Smooth muscle cell (in vitro differentiated cells): ENCODE results near the gene SLF2. TPM values are rescaled to one million over a fixed set of nuclear protein-coding genes. Genes with fewer than 3 reads are reported as not detected.

Source experiments
- DNase-seq: peaks from one replicate; lab custom pipeline; 2025; ENCODE audit not compliant: unreplicated experiment; lab: John Stamatoyannopoulos, UW
- H2AFZ ChIP-seq: fragments of 200-600 bp; sonication (generic); 2 replicates; pipeline ENCODE4 v1.6.0; 2016; ENCODE audit warnings: antibody characterized with exemption, low read depth, mild to moderate bottlenecking
- H3F3A ChIP-seq: fragments of 200-600 bp; sonication (generic); 2 replicates; pipeline ENCODE4 v1.6.0; 2017; ENCODE audit warnings: antibody characterized with exemption, low read depth
- H3K27ac ChIP-seq: fragments of 200-600 bp; sonication (generic); 2 replicates; pipeline ENCODE4 v1.5.1; 2016; ENCODE audit warnings: low read depth, mild to moderate bottlenecking
- H3K27me3 ChIP-seq: fragments of 200-600 bp; sonication (generic); 2 replicates; pipeline ENCODE4 v1.6.1; 2016; ENCODE audit warnings: low read depth, mild to moderate bottlenecking
- H3K36me3 ChIP-seq: fragments of 200-600 bp; sonication (generic); 2 replicates; pipeline ENCODE4 v1.5.1; 2016; ENCODE audit warnings: low read depth
- H3K4me1 ChIP-seq: fragments of 200-600 bp; sonication (generic); 2 replicates; pipeline ENCODE4 v1.5.1; 2016; ENCODE audit warnings: low read depth
- H3K4me2 ChIP-seq: fragments of 200-600 bp; sonication (generic); 2 replicates; pipeline ENCODE4 v1.6.0; 2016; ENCODE audit warnings: mild to moderate bottlenecking
- H3K4me3 ChIP-seq: fragments of 200-600 bp; sonication (generic); 2 replicates; pipeline ENCODE4 v1.5.1; 2016; ENCODE audit warnings: mild to moderate bottlenecking
- H3K79me2 ChIP-seq: fragments of 200-600 bp; sonication (generic); 2 replicates; pipeline ENCODE4 v1.6.0; 2016; ENCODE audit warnings: low read depth, mild to moderate bottlenecking
- H3K9ac ChIP-seq: fragments of 200-600 bp; sonication (generic); 2 replicates; pipeline ENCODE4 v1.6.0; 2016; ENCODE audit warnings: low read depth
- H3K9me3 ChIP-seq: fragments of 200-600 bp; sonication (generic); replicated peaks from 2 replicates; pipeline ENCODE4 v1.5.1; 2016; ENCODE audit warnings: low read depth
- H4K20me1 ChIP-seq: fragments of 200-600 bp; sonication (generic); 2 replicates; pipeline ENCODE4 v1.6.0; 2016; ENCODE audit warnings: low read depth
- CTCF ChIP-seq: fragments of 200-600 bp; sonication (generic); IDR thresholded peaks from 2 replicates; pipeline ENCODE4 v1.5.1; 2017; ENCODE audit warnings: borderline replicate concordance, mild to moderate bottlenecking, antibody characterized with exemption; ENCODE audit not compliant: insufficient read depth, poor library complexity, severe bottlenecking
- WGBS: methylation state at CpG from one replicate; pipeline ENCODE4 v1.1.7; 2016; ENCODE audit warnings: low lambda C conversion rate; 5-methylcytosine and 5-hydroxymethylcytosine counted together
- polyA plus RNA-seq: library from polyadenylated mRNA; unstranded; fragments of >200 nt; fragmentation: Nextera tagmentation; extraction: Ambion mirVana; gene quantifications from 2 replicates; pipeline ENCODE4 v1.2.1, GENCODE V29; 2016
- total RNA-seq: library from RNA; depleted of rRNA; stranded (reverse); fragments of >200 nt; gene quantifications from 2 replicates; pipeline ENCODE4 v1.2.3, GENCODE V29; 2014

The SLF2 gene
- total and polyA plus RNA-seq, 2 experiments from 2014 or later = 8.1 to 24.9 TPM

- H3K79me2 ChIP-seq = no peaks in the 10 kb centered on the region
- no peaks in the 10 kb centered on the region for H3K36me3 ChIP-seq
- 2% methylated on average over 5 of the region's 5 CpGs for WGBS
- no peaks in the 10 kb centered on the region for H3K27me3 ChIP-seq
- H3K9me3 ChIP-seq = no peaks in the 10 kb centered on the region
- no peak overlapping the region for H3K27ac ChIP-seq
- no peak overlapping the region for H3K4me2 ChIP-seq
- peaks cover 27% of the 10 kb centered on the region for H3K4me1 ChIP-seq
- no peak overlapping the region for H2AFZ ChIP-seq
- peak; percentile 72 for TF ChIP-seq CTCF
- no peak overlapping the region for H3K9ac ChIP-seq
- no peaks in the 10 kb centered on the region for H4K20me1 ChIP-seq
- no peaks in the 10 kb centered on the region for H3F3A ChIP-seq
- no peak for DNase-seq
- H3K4me3 ChIP-seq = no peak overlapping the region
Measured at GRCh38 chr10:100878291-100878910, 34.4 kb upstream of the SLF2 start.

- no peaks in the 10 kb centered on the region for H4K20me1 ChIP-seq
- no peak overlapping the region for H2AFZ ChIP-seq
- WGBS = 76% methylated on average over 9 of the region's 9 CpGs
Measured at GRCh38 chr10:100879741-100880360, 32.9 kb upstream of the SLF2 start.

GRCh38 chr10:100881556-100882213, 31.1 kb upstream of the SLF2 start:
- no peaks in the 10 kb centered on the region for H3K9me3 ChIP-seq
- no peak overlapping the region for H2AFZ ChIP-seq
- H3K79me2 ChIP-seq = no peaks in the 10 kb centered on the region
- H3K4me3 ChIP-seq = no peak overlapping the region
- no peaks in the 10 kb centered on the region for H4K20me1 ChIP-seq
- DNase-seq = no peak
- H3K36me3 ChIP-seq = no peaks in the 10 kb centered on the region
- H3K27me3 ChIP-seq = no peaks in the 10 kb centered on the region
- H3K9ac ChIP-seq = no peak overlapping the region
- H3K4me2 ChIP-seq = no peak overlapping the region
- H3K27ac ChIP-seq = no peak overlapping the region
- no peaks in the 10 kb centered on the region for H3F3A ChIP-seq
- WGBS = 54% methylated on average over 5 of the region's 5 CpGs
- no peak for TF ChIP-seq CTCF
- H3K4me1 ChIP-seq = peaks cover 6% of the 10 kb centered on the region

More at GRCh38 chr10:100879741-100880360, 32.9 kb upstream of the SLF2 start:
- H3K9me3 ChIP-seq = no peaks in the 10 kb centered on the region
- H3K36me3 ChIP-seq = no peaks in the 10 kb centered on the region
- H3K4me3 ChIP-seq = no peak overlapping the region
- H3K79me2 ChIP-seq = no peaks in the 10 kb centered on the region
- peaks cover 16% of the 10 kb centered on the region for H3K4me1 ChIP-seq
- H3K27me3 ChIP-seq = no peaks in the 10 kb centered on the region
- no peak overlapping the region for H3K27ac ChIP-seq
- no peaks in the 10 kb centered on the region for H3F3A ChIP-seq
- no peak for DNase-seq
- no peak for TF ChIP-seq CTCF
- no peak overlapping the region for H3K9ac ChIP-seq
- no peak overlapping the region for H3K4me2 ChIP-seq
